ENCODE results near the gene GNG8.

The GNG8 gene

GRCh38 chr19:46635920-46636761 lies at the start of gene GNG8 (continued):
- TF ChIP-seq ZBTB20 (tag by site-specific recombination; IDR thresholded peaks at IDR 0.05) (no peak), ZNF416 (tag by site-specific recombination; IDR thresholded peaks at IDR 0.05) (no peak), ZNF501 (tag by site-specific recombination; IDR thresholded peaks at IDR 0.05) (no peak)

GRCh38 chr19:46685189-46685588 lies 49.2 kb upstream of the GNG8 start:
- CTCF ChIA-PET, result interaction anchor here (0.6 to 3.1 kb wide), 3 partner anchors 20 to 155 kb away, joined by 4 to 18 read pairs (median 8); partner anchors contain the start of gene DACT3
- TF ChIP-seq PRDM10 (tag by site-specific recombination; IDR thresholded peaks at IDR 0.05), result peak; percentile 38; the same call in 1 of the 2 replicates
- TF ChIP-seq KLF17 (tag by site-specific recombination; IDR thresholded peaks at IDR 0.05), result no peak
- no peaks in the 10 kb centered on the region for H3K9me3 ChIP-seq (ENCODE audit: control insufficient read depth, insufficient read depth, low read depth, low read length)
- no peak overlapping the region for H3K27ac ChIP-seq (ENCODE audit: extremely low read depth, low read depth, low read length)
- POLR2A ChIA-PET, result interaction anchor here (0.8 kb wide), 1 partner anchor 74 kb away, joined by 3 read pairs; no protein-coding TSS in a partner anchor
- H3K36me3 ChIP-seq (ENCODE audit: control insufficient read depth in 2 of 2, insufficient read depth in 1 of 2, low read length in 2 of 2), result peaks cover 70 to 82% of the 10 kb centered on the region in 2 experiments
- H3K4me1 ChIP-seq (ENCODE audit: control insufficient read depth, insufficient read depth, low read length), result no peaks in the 10 kb centered on the region
- H3K4me3 ChIP-seq (ENCODE audit: low read depth, low read length), result no peak overlapping the region

GRCh38 chr19:46678110-46678732 lies 42.2 kb upstream of the GNG8 start:
- Histone ChIP-seq H3K9me3 (ENCODE audit: control insufficient read depth, insufficient read depth, low read depth, low read length) (no peaks in the 10 kb centered on the region), H3K27ac (ENCODE audit: extremely low read depth, low read depth, low read length) (no peak overlapping the region), H3K36me3 (ENCODE audit: control insufficient read depth in 2 of 2, insufficient read depth in 1 of 2, low read length in 2 of 2) (peaks cover 65 to 80% of the 10 kb centered on the region in 2 experiments; a peak in 2 of 3 replicates), H3K4me1 (ENCODE audit: control insufficient read depth, insufficient read depth, low read length) (no peaks in the 10 kb centered on the region), H3K4me3 (ENCODE audit: low read depth, low read length) (no peak overlapping the region)
- CTCF ChIA-PET, result interaction anchor here (1.0 kb wide), 1 partner anchor 61 kb away, joined by 3 read pairs; no protein-coding TSS in a partner anchor
- POLR2A ChIA-PET, result no interaction called here
- TF ChIP-seq ZNF692 (tag by site-specific recombination; IDR thresholded peaks at IDR 0.05) (no peak), ZNF747 (tag by site-specific recombination; IDR thresholded peaks at IDR 0.05) (no peak), ZNF670 (tag by site-specific recombination; IDR thresholded peaks at IDR 0.05; ENCODE audit: low read depth) (no peak), ZFP3 (tag by site-specific recombination; IDR thresholded peaks at IDR 0.05; ENCODE audit: low read depth) (no peak), ZNF785 (tag by site-specific recombination; IDR thresholded peaks at IDR 0.05) (no peak), SP2 (tag by site-specific recombination; IDR thresholded peaks at IDR 0.05) (peak; percentile 39), ZBTB10 (tag by site-specific recombination; IDR thresholded peaks at IDR 0.05) (no peak), ZBTB17 (tag by site-specific recombination; IDR thresholded peaks at IDR 0.05) (no peak), ZNF335 (tag by site-specific recombination; conservative IDR thresholded peaks at IDR 0.05) (no peak), ZNF366 (tag by site-specific recombination; conservative IDR thresholded peaks at IDR 0.05) (no peak), ZNF211 (tag by site-specific recombination; IDR thresholded peaks at IDR 0.05; ENCODE audit: low read depth) (no peak), ZNF48 (tag by site-specific recombination; IDR thresholded peaks at IDR 0.05) (no peak), SP3 (tag by site-specific recombination; IDR thresholded peaks at IDR 0.05) (0 out of 2 replicates have a peak, but pooled peaks have one; percentile 14), ZNF639 (tag by site-specific recombination; IDR thresholded peaks at IDR 0.05) (no peak), ZNF600 (tag by site-specific recombination; IDR thresholded peaks at IDR 0.05) (peak; percentile 37; the same call in 1 of the 2 replicates)

Measured in HEK293 (cell line).